ENCODE results near the gene CDH4.

DNA sequence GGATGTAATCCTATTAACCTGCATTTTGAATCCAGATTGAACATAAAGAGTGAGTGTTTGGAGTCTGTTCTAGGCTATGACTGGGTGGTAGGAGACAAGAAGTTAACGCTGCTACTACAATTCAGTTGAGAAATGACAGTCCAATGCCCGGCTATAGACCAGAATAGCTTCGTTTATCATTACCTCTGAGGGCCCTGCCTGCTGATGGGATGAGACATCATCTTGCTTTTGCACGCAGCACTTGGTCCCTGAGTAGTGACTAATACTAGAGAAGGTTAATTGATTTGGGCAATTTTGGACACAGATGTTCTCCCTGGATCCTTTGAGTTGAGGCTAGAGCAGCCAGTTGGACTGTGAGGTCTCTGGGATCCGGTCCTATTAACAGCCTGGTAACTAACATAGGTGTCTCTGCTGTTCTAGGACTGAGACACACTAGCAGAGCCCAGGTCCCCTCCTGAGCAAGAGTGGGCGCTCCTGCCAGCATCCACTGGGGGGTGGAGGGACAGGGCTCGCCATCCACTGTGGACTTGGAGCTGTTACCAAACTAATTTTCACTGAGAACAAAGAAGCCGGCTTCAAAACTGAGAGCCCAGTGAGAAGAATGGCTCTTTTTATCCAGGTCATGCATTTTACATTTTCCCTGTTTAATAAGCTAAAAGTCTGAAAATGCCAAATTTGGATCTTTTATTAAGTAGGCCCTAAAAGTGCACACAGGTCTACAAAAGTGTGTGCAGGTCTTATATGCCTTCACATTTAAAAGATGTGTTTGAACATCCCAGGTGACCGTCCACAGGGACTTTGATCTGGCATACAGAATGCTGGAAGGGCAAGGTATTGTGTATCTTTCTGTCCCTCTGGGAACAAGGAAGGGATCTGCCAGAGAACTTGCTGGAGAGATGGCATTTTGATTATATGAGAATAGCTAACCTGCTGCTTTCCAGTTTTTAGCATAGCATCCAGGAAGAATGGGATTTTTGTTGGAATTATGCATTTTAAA lies 212.5 kb downstream of the CDH4 start:
- TF ChIP-seq, protein P1, sequence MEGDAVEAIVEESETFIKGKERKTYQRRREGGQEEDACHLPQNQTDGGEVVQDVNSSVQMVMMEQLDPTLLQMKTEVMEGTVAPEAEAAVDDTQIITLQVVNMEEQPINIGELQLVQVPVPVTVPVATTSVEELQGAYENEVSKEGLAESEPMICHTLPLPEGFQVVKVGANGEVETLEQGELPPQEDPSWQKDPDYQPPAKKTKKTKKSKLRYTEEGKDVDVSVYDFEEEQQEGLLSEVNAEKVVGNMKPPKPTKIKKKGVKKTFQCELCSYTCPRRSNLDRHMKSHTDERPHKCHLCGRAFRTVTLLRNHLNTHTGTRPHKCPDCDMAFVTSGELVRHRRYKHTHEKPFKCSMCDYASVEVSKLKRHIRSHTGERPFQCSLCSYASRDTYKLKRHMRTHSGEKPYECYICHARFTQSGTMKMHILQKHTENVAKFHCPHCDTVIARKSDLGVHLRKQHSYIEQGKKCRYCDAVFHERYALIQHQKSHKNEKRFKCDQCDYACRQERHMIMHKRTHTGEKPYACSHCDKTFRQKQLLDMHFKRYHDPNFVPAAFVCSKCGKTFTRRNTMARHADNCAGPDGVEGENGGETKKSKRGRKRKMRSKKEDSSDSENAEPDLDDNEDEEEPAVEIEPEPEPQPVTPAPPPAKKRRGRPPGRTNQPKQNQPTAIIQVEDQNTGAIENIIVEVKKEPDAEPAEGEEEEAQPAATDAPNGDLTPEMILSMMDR (IDR thresholded peaks at IDR 0.05), result no peak
- no peak for TF ChIP-seq POLR2A (IDR thresholded peaks at IDR 0.05)
